GM23248 (cell line): ENCODE measurements around the gene TNS3.

Experiments used
- EZH2 ChIP-seq: fragments of 200-600 bp; sonication (generic); IDR thresholded peaks from 2 replicates; pipeline ENCODE4 v1.6.1; 2018; ENCODE audit warnings: antibody characterized with exemption, mild to moderate bottlenecking; ENCODE audit not compliant: insufficient read depth, poor library complexity, severe bottlenecking
- EZH2phosphoT487 ChIP-seq: fragments of 200-600 bp; sonication (generic); IDR thresholded peaks from 2 replicates; pipeline ENCODE4 v1.6.1; 2018; ENCODE audit warnings: antibody characterized with exemption, moderate library complexity, mild to moderate bottlenecking, low read depth; ENCODE audit not compliant: insufficient read depth

GRCh38 chr7:47591089-47591654, 9.3 kb upstream of the TNS3 start:
- TF ChIP-seq EZH2 (no peak), EZH2phosphoT487 (no peak)
